Hematopoietic multipotent progenitor cell treated with erythropoietin and hydrocortisone succinate and interleukin-3 and kit ligand, for 15 days (in vitro differentiated cells): ENCODE measurements around the gene DLX6.

ENCODE experiments used
- DNase-seq: peaks from one replicate; pipeline ENCODE4 v3.0.0-alpha.2; 2015; ENCODE audit warnings: low spot score

The DLX6 gene

DNA sequence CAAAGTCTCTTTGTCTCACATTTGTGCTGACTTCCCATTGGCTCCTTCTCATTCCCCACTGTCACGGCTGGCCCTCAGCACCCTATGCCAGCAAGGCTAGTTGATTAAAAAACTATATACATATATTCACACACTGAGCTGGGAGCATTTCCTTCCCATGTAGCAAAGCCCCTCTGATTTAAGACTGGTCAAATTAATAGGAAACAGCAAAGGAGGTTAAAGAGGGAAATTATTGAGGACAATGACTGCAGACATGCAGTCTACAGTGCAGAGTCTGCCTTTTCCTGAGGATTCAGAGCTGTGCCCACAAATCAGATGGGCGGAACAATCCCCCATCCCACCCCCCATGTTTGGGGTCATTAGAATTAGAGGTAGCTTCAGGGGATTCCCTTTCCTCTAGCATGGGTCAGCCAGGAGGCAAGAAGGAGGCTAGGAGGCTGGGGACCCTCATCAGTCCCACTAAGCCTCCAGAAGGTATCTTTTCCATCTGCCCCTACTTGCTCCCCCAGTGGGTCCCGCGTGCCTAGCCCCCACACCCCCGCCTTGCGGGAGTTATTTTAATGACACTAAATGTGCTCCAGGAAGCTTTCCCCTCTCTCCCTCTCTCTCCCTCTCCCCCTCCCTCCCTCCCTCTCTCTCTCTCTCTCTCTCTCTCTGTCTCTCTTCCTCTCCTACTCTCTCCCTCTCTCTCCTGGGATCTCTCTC lies 9.8 kb upstream of the DLX6 start:
- no peak for DNase-seq

- no peak for DNase-seq
These were observed 9.0 kb upstream of the DLX6 start for GRCh38 chr7:96996111-96996957.

DNA sequence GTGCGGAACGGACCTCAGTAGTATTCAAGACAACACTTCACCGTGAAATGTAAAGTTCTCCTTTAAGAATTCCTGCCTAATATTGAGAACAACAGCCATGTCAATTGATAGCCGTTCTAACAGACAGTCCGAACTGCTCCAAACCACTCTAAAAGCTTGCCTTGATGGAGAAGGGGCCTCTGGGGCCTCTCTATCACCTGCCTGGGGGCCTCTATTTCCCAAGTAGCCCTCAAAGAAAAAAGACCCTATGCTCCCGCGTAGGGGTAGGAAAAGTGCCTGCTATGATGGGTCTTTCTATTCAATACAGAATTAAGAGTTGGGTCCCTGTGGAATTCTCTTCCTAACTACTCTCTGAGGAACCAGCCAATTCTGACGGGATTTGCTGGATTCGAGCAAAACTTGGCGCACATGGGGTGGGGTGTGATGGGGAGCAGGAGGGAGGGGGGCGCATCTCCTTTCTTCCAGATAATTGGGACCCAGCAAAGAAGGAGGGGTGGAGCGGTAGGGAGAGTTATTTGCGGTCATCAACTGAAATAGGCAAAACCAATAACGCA lies 8.3 kb upstream of the DLX6 start:
- DNase-seq, result no peak

- no peak for DNase-seq
These were observed 7.8 kb upstream of the DLX6 start for GRCh38 chr7:96997512-96998032.

DNA sequence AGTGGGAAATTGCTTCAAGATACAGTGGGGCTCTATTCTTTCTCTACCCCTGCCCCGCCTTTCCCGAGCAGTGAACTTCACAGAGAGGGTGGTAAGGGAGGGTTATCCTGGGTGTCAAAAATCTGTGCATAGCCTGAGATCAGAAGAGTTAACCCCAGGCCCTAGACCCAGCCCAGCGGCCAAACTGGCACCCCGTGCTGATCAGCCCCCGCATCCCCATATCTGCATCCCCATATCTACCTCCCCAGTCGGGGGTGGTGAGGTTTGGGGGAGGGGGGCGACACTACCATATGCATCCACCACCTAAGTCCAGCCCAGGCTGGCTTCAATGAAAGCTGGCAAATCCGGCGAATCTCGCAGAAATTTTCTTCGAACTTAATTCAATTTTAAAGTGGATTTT lies 7.0 kb upstream of the DLX6 start:
- no peak for DNase-seq

DNA sequence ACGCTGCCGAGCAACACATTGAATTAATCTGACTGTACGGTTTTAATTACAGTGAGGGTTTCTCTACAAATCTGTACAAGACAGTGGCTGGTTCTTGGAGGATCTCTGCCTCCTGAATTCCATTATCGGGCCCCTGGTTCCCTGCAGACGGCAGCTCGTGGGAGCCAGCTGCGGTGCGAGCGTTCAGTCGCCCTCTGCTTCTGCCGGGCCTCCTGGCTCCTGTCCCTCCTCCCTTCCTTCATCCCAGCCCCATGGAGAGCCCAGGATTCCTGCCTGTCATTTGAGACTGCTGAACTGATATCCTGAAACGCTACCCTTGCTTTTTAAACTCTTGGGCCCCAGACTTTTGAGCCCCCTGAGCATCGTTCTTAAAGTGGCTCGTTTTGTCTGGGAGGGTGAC lies 6.6 kb upstream of the DLX6 start:
- no peak for DNase-seq

- DNase-seq, result no peak
These were observed 4.1 kb upstream of the DLX6 start for GRCh38 chr7:97001221-97001620.

GRCh38 chr7:97001656-97002554 lies 3.4 kb upstream of the DLX6 start:
- DNase-seq, result no peak

- DNase-seq, result no peak
These were observed 2.6 kb upstream of the DLX6 start for GRCh38 chr7:97002555-97003261.

- DNase-seq, result no peak
These were observed 1.8 kb upstream of the DLX6 start for GRCh38 chr7:97003262-97004246.

DNA sequence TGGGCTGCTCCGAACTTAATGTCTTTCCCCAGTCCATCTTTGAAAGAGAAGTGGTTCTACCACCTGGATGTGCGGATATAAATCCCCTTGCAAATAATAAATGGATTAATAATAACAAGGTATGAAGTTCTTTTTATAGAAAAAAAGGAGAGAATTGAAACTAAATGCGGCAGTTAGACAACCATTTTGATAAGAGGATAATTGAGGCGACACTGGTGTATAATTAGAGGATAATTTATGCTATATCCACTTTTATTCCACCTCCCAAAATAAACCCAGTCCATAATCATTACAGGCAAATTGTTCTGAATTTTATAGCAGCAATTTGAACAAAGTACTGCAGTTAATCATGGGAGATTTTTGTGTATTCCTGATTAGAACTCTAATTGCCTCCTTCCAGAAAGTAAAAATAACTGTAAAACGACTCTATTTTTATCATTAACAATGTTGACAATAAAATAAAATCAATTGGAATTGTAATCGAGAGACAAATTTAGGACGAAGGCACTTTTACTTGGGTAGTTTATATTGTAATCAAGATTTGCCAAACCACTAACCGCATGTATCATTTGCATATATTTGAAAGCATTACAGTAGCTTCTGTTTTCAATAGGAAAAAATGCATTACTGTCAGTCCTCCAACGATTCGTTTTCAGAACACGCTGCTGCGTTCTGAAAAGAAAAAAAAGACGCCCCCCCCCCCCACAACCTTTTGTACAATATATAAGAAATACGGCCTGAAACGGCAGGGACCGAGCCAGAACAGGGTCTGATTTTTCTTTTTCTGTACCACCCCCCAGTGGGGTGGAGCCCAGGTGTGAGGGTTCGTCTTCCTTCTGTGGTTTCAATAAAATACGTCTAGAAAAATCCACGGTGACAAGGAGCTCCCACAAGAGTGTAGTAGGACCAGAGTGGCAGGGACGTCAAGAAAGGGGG lies 838 bp upstream of the DLX6 start:
- DNase-seq, result no peak

DNA sequence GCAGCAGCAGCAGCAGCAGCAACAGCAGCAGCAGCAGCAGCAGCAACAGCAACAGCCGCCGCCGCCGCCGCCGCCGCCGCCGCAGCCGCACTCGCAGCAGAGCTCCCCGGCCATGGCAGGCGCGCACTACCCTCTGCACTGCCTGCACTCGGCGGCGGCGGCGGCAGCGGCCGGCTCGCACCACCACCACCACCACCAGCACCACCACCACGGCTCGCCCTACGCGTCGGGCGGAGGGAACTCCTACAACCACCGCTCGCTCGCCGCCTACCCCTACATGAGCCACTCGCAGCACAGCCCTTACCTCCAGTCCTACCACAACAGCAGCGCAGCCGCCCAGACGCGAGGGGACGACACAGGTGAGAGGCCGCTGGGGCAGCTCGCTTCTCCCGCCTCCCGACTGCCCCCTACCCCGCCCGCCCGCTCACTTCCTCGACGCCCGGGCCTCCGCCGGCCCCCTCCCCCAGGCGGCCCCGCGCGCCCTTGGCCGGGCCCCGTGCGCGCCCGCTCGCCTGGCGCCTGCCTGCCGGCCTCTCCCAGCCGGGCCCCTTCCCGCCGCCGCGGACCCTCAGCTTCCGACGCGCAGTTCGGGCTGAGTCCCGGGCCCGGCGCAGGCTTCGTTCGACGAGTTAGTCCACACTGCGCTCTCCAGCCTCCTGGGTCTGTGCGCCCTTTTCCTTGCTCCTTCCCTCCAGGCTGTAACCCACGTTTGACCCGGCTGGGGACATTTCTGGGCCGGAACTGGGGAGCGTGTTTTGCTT lies 882 bp downstream of the DLX6 start:
- no peak for DNase-seq

GRCh38 chr7:97006816-97007582 lies 1.6 kb downstream of the DLX6 start:
- DNase-seq, result no peak

- no peak for DNase-seq
These were observed 2.2 kb downstream of the DLX6 start for GRCh38 chr7:97007583-97007861.

GRCh38 chr7:97008275-97008917 lies 3.0 kb downstream of the DLX6 start:
- no peak for DNase-seq

- no peak for DNase-seq
These were observed 4.7 kb downstream of the DLX6 start for GRCh38 chr7:97009753-97010732.
